HG02870 (cell line): ENCODE data around the gene MAP9.
"Not testable (repeated sequence)": the region's sequence is repeated elsewhere in the genome, so short reads cannot be mapped to it uniquely, and the experiment has no call there.

Source experiments
- ATAC-seq: cut with Tn5 transposase; IDR thresholded peaks from one replicate; pipeline ENCODE4 v1.9.1; 2021; ENCODE audit warnings: mild to moderate bottlenecking, moderate library complexity; ENCODE audit not compliant: unreplicated experiment

MAP9 gene

GRCh38 chr4:155376387-155377268 lies at the start of gene MAP9:
Gene MAP9 (minus strand): TSS chr4:155376965. CDS start chr4:155375850, 1,115 bp downstream.
- ATAC-seq = peak; percentile 99

GRCh38 chr4:155424778-155425177 lies 48.0 kb upstream of the MAP9 start:
- ATAC-seq = not testable (repeated sequence)

- ATAC-seq = no peak
These were observed 46.9 kb upstream of the MAP9 start for GRCh38 chr4:155423671-155424070.

GRCh38 chr4:155419266-155419665 lies 42.5 kb upstream of the MAP9 start:
- ATAC-seq = no peak

- no peak for ATAC-seq
These were observed 38.9 kb upstream of the MAP9 start for GRCh38 chr4:155415662-155416061.

GRCh38 chr4:155413451-155413850 lies 36.7 kb upstream of the MAP9 start:
- ATAC-seq = no peak

- no peak for ATAC-seq
These were observed 34.8 kb upstream of the MAP9 start for GRCh38 chr4:155411546-155411945.

GRCh38 chr4:155408796-155409195 lies 32.0 kb upstream of the MAP9 start:
- ATAC-seq = no peak

GRCh38 chr4:155407480-155407879 lies 30.7 kb upstream of the MAP9 start:
- no peak for ATAC-seq

- ATAC-seq = no peak
These were observed 28.3 kb upstream of the MAP9 start for GRCh38 chr4:155405059-155405458.

- no peak for ATAC-seq
These were observed 27.1 kb upstream of the MAP9 start for GRCh38 chr4:155403886-155404285.

- no peak for ATAC-seq
These were observed 26.2 kb upstream of the MAP9 start for GRCh38 chr4:155402941-155403340.

- no peak for ATAC-seq
These were observed 24.1 kb upstream of the MAP9 start for GRCh38 chr4:155400893-155401292.

GRCh38 chr4:155399974-155400697 lies 23.4 kb upstream of the MAP9 start:
- ATAC-seq = no peak

GRCh38 chr4:155392481-155393184 lies 15.9 kb upstream of the MAP9 start:
- no peak for ATAC-seq

- ATAC-seq = no peak
These were observed 15.2 kb upstream of the MAP9 start for GRCh38 chr4:155391932-155392331.

- ATAC-seq = no peak
These were observed 11.4 kb upstream of the MAP9 start for GRCh38 chr4:155388162-155388561.

- ATAC-seq = no peak
These were observed 6.8 kb upstream of the MAP9 start for GRCh38 chr4:155383541-155383940.

- no peak for ATAC-seq
These were observed 511 bp upstream of the MAP9 start for GRCh38 chr4:155377276-155377675.

- ATAC-seq = no peak
These were observed 5.2 kb downstream of the MAP9 start for GRCh38 chr4:155371432-155372043.

- peak; percentile 78 for ATAC-seq
These were observed 9.2 kb downstream of the MAP9 start for GRCh38 chr4:155367608-155368007.
